ENCODE results near the gene HMCN1. TPM values are rescaled to one million over a fixed set of nuclear protein-coding genes. Genes with fewer than 3 reads are reported as not detected.

The HMCN1 gene
- 1 to 10 TPM; 1.4 to 9.8 (median 3.0) TPM for total RNA-seq
- 10 to 100 TPM in 1 of 2 donors, 1 to 10 TPM in 1; 3.8 to 26.6 TPM for polyA plus RNA-seq
- long read RNA-seq, donor 1, partial matches to known transcripts: 0 of 1 reads
- long read RNA-seq, donor 1, other reads (novel, unspliced or antisense): 1 of 1 reads
- long read RNA-seq, donor 2: 0 reads
- long read RNA-seq, donor 3: 0 reads

- H3K36me3 ChIP-seq: no peaks in the 10 kb centered on the region
- no peak for TF ChIP-seq POLR2A (IDR thresholded peaks at IDR 0.05)
- no peak for TF ChIP-seq CTCF (IDR thresholded peaks at IDR 0.05)
- TF ChIP-seq EP300 (IDR thresholded peaks at IDR 0.05): no peak
- H3K27ac ChIP-seq: no peak within 1 kb of the TSS
- H3K4me3 ChIP-seq: peak within 1 kb of the TSS; percentile 44
- intact Hi-C loops (cut with DNase I): no loop called here
- H3K27me3 ChIP-seq: no peaks in the 10 kb centered on the region
- H3K9me3 ChIP-seq: no peaks in the 10 kb centered on the region
- peaks cover 2% of the 10 kb centered on the region for H3K4me1 ChIP-seq (ENCODE audit: insufficient read depth)
- DNase-seq: peak; percentile 44 to 70 (median 65)
- WGBS, 3 donors: 1 to 2% (median 2%) methylated on average over 36 to 47 of the region's 47 CpGs
These were observed at the start of gene HMCN1 for GRCh38 chr1:185733818-185734735. TSS of gene HMCN1 (plus strand) at chr1:185734391. CDS start at chr1:185734780, 389 bp downstream.

GRCh38 chr1:185686821-185687778 is 47.1 kb upstream of the HMCN1 start:
- no peaks in the 10 kb centered on the region for H3K36me3 ChIP-seq
- no peak for DNase-seq

GRCh38 chr1:185690527-185690926 is 43.7 kb upstream of the HMCN1 start:
- no peaks in the 10 kb centered on the region for H3K27me3 ChIP-seq
- TF ChIP-seq POLR2A (IDR thresholded peaks at IDR 0.05) (no peak), CTCF (IDR thresholded peaks at IDR 0.05) (no peak), EP300 (IDR thresholded peaks at IDR 0.05) (no peak)
- no peak for DNase-seq
- H3K4me3 ChIP-seq: no peak overlapping the region
- no peaks in the 10 kb centered on the region for H3K4me1 ChIP-seq (ENCODE audit: insufficient read depth)
- H3K36me3 ChIP-seq: no peaks in the 10 kb centered on the region
- H3K27ac ChIP-seq: no peak overlapping the region
- 72 to 89% (median 87%) methylated on average over 2 of the region's 2 CpGs for WGBS, 3 donors
- no peaks in the 10 kb centered on the region for H3K9me3 ChIP-seq
- intact Hi-C loops (cut with DNase I): no loop called here

More at GRCh38 chr1:185686821-185687778, 47.1 kb upstream of the HMCN1 start:
- Histone ChIP-seq H3K4me3 (no peak overlapping the region), H3K27me3 (no peaks in the 10 kb centered on the region), H3K27ac (no peak overlapping the region), H3K4me1 (ENCODE audit: insufficient read depth) (no peaks in the 10 kb centered on the region), H3K9me3 (no peaks in the 10 kb centered on the region)
- intact Hi-C loops (cut with DNase I): no loop called here
- TF ChIP-seq CTCF (IDR thresholded peaks at IDR 0.05) (no peak), EP300 (IDR thresholded peaks at IDR 0.05) (no peak)

- TF ChIP-seq POLR2A (IDR thresholded peaks at IDR 0.05): no peak
- TF ChIP-seq CTCF (IDR thresholded peaks at IDR 0.05): no peak
- TF ChIP-seq EP300 (IDR thresholded peaks at IDR 0.05): no peak
- Histone ChIP-seq H3K27me3 (no peaks in the 10 kb centered on the region), H3K9me3 (no peaks in the 10 kb centered on the region), H3K4me3 (no peak overlapping the region), H3K4me1 (ENCODE audit: insufficient read depth) (no peaks in the 10 kb centered on the region), H3K36me3 (no peaks in the 10 kb centered on the region), H3K27ac (no peak overlapping the region)
- no peak for DNase-seq
- intact Hi-C loops (cut with DNase I): no loop called here
- WGBS, 3 donors: 10 to 37% (median 15%) methylated on average over 6 of the region's 6 CpGs
These were observed 40.5 kb upstream of the HMCN1 start for GRCh38 chr1:185693654-185694053.
